Measurements from ENCODE around the gene PYGB.

- TF ChIP-seq ZNF274 (IDR thresholded peaks at IDR 0.05; ENCODE audit: low read depth, low read length), result no peak
- TF ChIP-seq YY1 (IDR thresholded peaks at IDR 0.05; ENCODE audit: insufficient read depth, insufficient read length), result no peak
- TF ChIP-seq SUZ12 (IDR thresholded peaks at IDR 0.05; ENCODE audit: extremely low read depth, insufficient read depth, insufficient read length), result no peak
Observed at GRCh38 chr20:25254571-25254970, 6.7 kb downstream of the PYGB start.

All from NT2/D1 (cell line).